Uterus (tissue), 2 donors: ENCODE results near the gene CKB.

Source experiments
- POLR2A ChIP-seq, 2 donors: fragments of 450-650 bp; IDR thresholded peaks; one replicate each; pipeline ENCODE4 v1.6.1; 2016; ENCODE audit warnings: antibody characterized with exemption in 2 of 2, mild to moderate bottlenecking in 1 of 2, moderate library complexity in 1 of 2
- TF ChIP-seq, protein P1 (sequence below), 4 experiments: fragments of 200-600 bp in 2 of 4; fragments of 450-650 bp in 2 of 4; sonication (generic) in 2 of 4; IDR thresholded peaks; one replicate each; pipeline ENCODE4 v1.5.1; 2016 to 2019; ENCODE audit warnings: antibody characterized with exemption in 4 of 4, mild to moderate bottlenecking in 2 of 4, moderate library complexity in 1 of 4

DNA sequence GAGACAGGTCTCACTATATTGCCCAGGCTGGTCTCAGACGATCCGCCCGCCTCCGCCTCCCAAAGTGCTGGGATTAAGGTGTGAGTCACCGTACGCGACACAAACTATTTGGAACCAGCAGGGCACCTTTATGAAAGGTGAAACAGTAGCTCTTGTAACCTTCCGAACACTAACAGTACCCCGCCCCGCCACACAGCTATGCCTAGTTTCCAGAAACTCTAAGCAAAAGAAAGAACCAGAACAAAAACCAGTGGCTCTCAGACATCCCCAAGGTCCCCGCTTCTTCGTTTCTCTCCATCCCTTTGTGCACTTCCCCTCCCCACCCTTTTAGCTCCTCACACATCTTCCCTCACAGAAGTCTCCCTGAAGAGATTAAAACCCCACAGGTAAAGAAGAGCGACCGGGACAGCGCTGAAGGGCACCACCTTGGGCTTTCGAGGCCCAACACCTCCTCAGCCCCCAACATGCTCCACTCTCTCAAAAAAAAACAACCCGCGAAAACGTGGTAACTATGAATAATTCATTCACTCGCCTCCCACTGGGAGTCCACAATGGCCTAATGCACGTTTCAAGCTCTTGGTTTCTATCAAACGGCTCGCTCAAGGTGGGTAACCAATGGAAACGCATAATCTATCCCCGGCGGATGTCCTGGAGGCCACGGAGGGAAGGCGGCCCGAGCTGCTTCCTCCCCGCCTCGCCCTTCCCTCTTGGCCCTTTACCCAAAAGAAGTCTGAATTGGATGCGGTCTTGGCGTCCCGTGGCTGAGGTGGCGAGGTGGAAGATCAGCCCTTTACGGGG lies 39.0 kb upstream of the CKB start:
- TF ChIP-seq, protein P1, sequence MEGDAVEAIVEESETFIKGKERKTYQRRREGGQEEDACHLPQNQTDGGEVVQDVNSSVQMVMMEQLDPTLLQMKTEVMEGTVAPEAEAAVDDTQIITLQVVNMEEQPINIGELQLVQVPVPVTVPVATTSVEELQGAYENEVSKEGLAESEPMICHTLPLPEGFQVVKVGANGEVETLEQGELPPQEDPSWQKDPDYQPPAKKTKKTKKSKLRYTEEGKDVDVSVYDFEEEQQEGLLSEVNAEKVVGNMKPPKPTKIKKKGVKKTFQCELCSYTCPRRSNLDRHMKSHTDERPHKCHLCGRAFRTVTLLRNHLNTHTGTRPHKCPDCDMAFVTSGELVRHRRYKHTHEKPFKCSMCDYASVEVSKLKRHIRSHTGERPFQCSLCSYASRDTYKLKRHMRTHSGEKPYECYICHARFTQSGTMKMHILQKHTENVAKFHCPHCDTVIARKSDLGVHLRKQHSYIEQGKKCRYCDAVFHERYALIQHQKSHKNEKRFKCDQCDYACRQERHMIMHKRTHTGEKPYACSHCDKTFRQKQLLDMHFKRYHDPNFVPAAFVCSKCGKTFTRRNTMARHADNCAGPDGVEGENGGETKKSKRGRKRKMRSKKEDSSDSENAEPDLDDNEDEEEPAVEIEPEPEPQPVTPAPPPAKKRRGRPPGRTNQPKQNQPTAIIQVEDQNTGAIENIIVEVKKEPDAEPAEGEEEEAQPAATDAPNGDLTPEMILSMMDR (IDR thresholded peaks at IDR 0.05), result no peak
- TF ChIP-seq POLR2A (IDR thresholded peaks at IDR 0.05), result no peak
